Fibroblast of lung (primary cell): ENCODE measurements around the gene ISG20. TPM values are rescaled to one million over a fixed set of nuclear protein-coding genes. Genes with fewer than 3 reads are reported as not detected.

ENCODE experiments used
- DNase-seq, 2 donors: peaks; one replicate each; pipeline versions ENCODE4 v3.0.0 to v3.0.0-alpha.2; 2010; ENCODE audit warnings: low read depth in 2 of 2
- H2AFZ ChIP-seq: 2 replicates; pipeline ENCODE4 v1.5.1; 2012; ENCODE audit warnings: low read length, control low read depth, inconsistent platforms
- H3K27ac ChIP-seq: 2 replicates; pipeline ENCODE4 v1.5.1; 2011; ENCODE audit warnings: low read length, control low read depth; ENCODE audit not compliant: insufficient read depth
- H3K27me3 ChIP-seq: 2 replicates; pipeline ENCODE4 v1.5.1; 2011; ENCODE audit warnings: mild to moderate bottlenecking, low read length; ENCODE audit not compliant: control insufficient read depth, insufficient read depth
- H3K36me3 ChIP-seq: 2 replicates; pipeline ENCODE4 v1.5.1; 2011; ENCODE audit warnings: low read length; ENCODE audit not compliant: control insufficient read depth, insufficient read depth
- H3K4me1 ChIP-seq: 2 replicates; pipeline ENCODE4 v1.5.1; 2011; ENCODE audit warnings: low read length; ENCODE audit not compliant: control insufficient read depth, insufficient read depth; ENCODE audit errors: extremely low read depth
- H3K4me2 ChIP-seq: 2 replicates; pipeline ENCODE4 v1.5.1; 2011; ENCODE audit warnings: low read length, control low read depth; ENCODE audit not compliant: insufficient read depth; ENCODE audit errors: extremely low read depth
- H3K4me3 ChIP-seq, 4 experiments: fragments of 200-600 bp in 1 of 4; sonication (generic) in 1 of 4; replicated peaks in 1 of 4; 2 replicates each; pipeline ENCODE4 v1.5.1; 2011 to 2016; ENCODE audit warnings: low read length in 4 of 4, low read depth in 3 of 4, mild to moderate bottlenecking in 3 of 4, control low read depth in 2 of 4, inconsistent platforms in 1 of 4, mixed read lengths in 1 of 4; ENCODE audit not compliant: insufficient read depth in 1 of 4; ENCODE audit errors: control extremely low read depth in 1 of 4
- H3K79me2 ChIP-seq: 2 replicates; pipeline ENCODE4 v1.5.1; 2012; ENCODE audit warnings: mild to moderate bottlenecking, low read length, inconsistent platforms; ENCODE audit not compliant: control insufficient read depth, insufficient read depth
- H3K9ac ChIP-seq: 2 replicates; pipeline ENCODE4 v1.5.1; 2011; ENCODE audit warnings: mild to moderate bottlenecking, low read length, control low read depth; ENCODE audit not compliant: insufficient read depth
- H3K9me3 ChIP-seq: 2 replicates; pipeline ENCODE4 v1.5.1; 2012; ENCODE audit warnings: low read depth, low read length; ENCODE audit not compliant: control insufficient read depth, insufficient read depth
- H4K20me1 ChIP-seq: 2 replicates; pipeline ENCODE4 v1.5.1; 2011; ENCODE audit warnings: low read length; ENCODE audit not compliant: control insufficient read depth, insufficient read depth; ENCODE audit errors: extremely low read depth
- CTCF ChIP-seq, 2 donors: IDR thresholded peaks in 1 of 2; conservative IDR thresholded peaks in 1 of 2; 1 replicate in 1 of 2; 2 replicates in 1 of 2; pipeline ENCODE4 v1.5.1; 2011 to 2012; ENCODE audit warnings: low read length in 2 of 2, control low read depth in 1 of 2, inconsistent platforms in 1 of 2, low read depth in 1 of 2, mild to moderate bottlenecking in 1 of 2
- EZH2 ChIP-seq: IDR thresholded peaks from 2 replicates; pipeline ENCODE4 v1.5.1; 2012; ENCODE audit warnings: low read length, control low read depth, mild to moderate bottlenecking; ENCODE audit errors: missing control alignments
- polyA plus RNA-seq, 2 donors: library from polyadenylated mRNA; depleted of rRNA in 1 of 2; stranded (reverse) in 1 of 2; unstranded in 1 of 2; fragments of >200 nt; gene quantifications; 2 replicates each; pipeline ENCODE4 v1.2.1, GENCODE V29; 2011 to 2012; ENCODE audit warnings: missing spikeins in 1 of 2
- total RNA-seq: library from RNA; depleted of rRNA; stranded (reverse); fragments of >200 nt; gene quantifications from 2 replicates; pipeline ENCODE4 v1.2.1, GENCODE V29; 2014

Gene ISG20
- total and polyA plus RNA-seq, 2 donors (not counting 1 experiment from before 2014, with no cell fraction given), result 2.2 to 3.0 TPM

- TF ChIP-seq EZH2 (no peak), CTCF (conservative IDR thresholded peaks at IDR 0.05 in 1 of 2, IDR thresholded peaks at IDR 0.05 in 1 of 2; ENCODE audit: low read depth in 1 of 2, low read length in 2 of 2) (no peak)
- H3K4me2 ChIP-seq, result no peak overlapping the region
- peaks cover 78% of the 10 kb centered on the region for H3K79me2 ChIP-seq
- no peak for DNase-seq
- H2AFZ ChIP-seq, result no peak overlapping the region
- no peaks in the 10 kb centered on the region for H3K27me3 ChIP-seq
- H3K9ac ChIP-seq, result no peak overlapping the region
- peaks cover 8% of the 10 kb centered on the region for H3K4me1 ChIP-seq
- no peak overlapping the region for H3K27ac ChIP-seq
- H3K9me3 ChIP-seq, result no peaks in the 10 kb centered on the region
- H3K36me3 ChIP-seq, result peaks cover 40% of the 10 kb centered on the region
- no peak overlapping the region for H3K4me3 ChIP-seq
- H4K20me1 ChIP-seq, result peaks cover 2% of the 10 kb centered on the region
These were observed 9.7 kb upstream of the ISG20 start for GRCh38 chr15:88629071-88629470.

DNA sequence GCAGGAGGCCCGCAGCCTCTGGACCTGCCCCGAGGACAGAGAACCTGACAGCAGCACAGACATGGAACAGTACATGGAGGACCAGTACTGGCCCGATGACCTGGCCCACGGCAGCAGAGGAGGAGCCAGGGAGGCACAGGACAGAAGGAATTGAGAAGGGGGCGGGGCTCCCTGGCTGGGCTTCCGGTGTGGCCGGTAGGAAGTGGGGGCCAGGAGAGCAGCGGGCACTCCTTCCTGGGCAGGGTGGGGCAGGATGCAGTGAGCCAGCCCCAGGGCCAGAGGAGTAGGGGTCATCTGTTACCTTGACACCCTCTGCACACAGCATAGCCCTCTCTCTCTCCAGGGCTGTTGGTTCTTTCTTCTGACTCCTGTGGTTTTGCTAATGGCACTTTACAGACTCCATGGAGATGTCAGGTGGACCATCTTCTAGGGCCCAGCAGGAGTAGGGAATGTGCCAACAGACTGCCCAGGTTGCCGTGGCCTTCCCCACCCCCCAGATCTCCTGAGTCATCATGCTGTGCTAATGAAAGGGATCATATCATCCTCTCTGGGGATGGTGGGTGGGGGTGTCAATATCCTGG lies 8.6 kb upstream of the ISG20 start:
- peaks cover 4% of the 10 kb centered on the region for H3K4me1 ChIP-seq
- no peak overlapping the region for H3K9ac ChIP-seq
- DNase-seq, result no peak
- peaks cover 40% of the 10 kb centered on the region for H3K36me3 ChIP-seq
- no peak overlapping the region for H2AFZ ChIP-seq
- no peaks in the 10 kb centered on the region for H3K27me3 ChIP-seq
- H3K27ac ChIP-seq, result no peak overlapping the region
- H4K20me1 ChIP-seq, result peaks cover 2% of the 10 kb centered on the region
- no peak for TF ChIP-seq CTCF (conservative IDR thresholded peaks at IDR 0.05 in 1 of 2, IDR thresholded peaks at IDR 0.05 in 1 of 2; ENCODE audit: low read depth in 1 of 2, low read length in 2 of 2)
- no peak for TF ChIP-seq EZH2
- H3K79me2 ChIP-seq, result peaks cover 66% of the 10 kb centered on the region
- H3K4me3 ChIP-seq, result no peak overlapping the region
- no peak overlapping the region for H3K4me2 ChIP-seq
- H3K9me3 ChIP-seq, result no peaks in the 10 kb centered on the region

GRCh38 chr15:88630798-88631463 lies 7.9 kb upstream of the ISG20 start:
- Histone ChIP-seq H3K79me2 (peaks cover 59% of the 10 kb centered on the region), H3K27me3 (no peaks in the 10 kb centered on the region), H3K27ac (no peak overlapping the region), H3K9me3 (no peaks in the 10 kb centered on the region), H4K20me1 (peaks cover 2% of the 10 kb centered on the region), H2AFZ (no peak overlapping the region), H3K36me3 (peaks cover 40% of the 10 kb centered on the region), H3K4me1 (peaks cover 4% of the 10 kb centered on the region), H3K4me2 (no peak overlapping the region), H3K4me3 (no peak overlapping the region), H3K9ac (no peak overlapping the region)
- DNase-seq, result no peak
- no peak for TF ChIP-seq EZH2
- no peak for TF ChIP-seq CTCF (conservative IDR thresholded peaks at IDR 0.05 in 1 of 2, IDR thresholded peaks at IDR 0.05 in 1 of 2; ENCODE audit: low read depth in 1 of 2, low read length in 2 of 2)
